Mesothelial cell of epicardium (in vitro differentiated cells): ENCODE measurements around the gene LHX1. TPM values are rescaled to one million over a fixed set of nuclear protein-coding genes. Genes with fewer than 3 reads are reported as not detected.

Experiments used
- DNase-seq, 2 experiments: peaks; one replicate each; pipeline ENCODE4 v3.0.0; 2021; ENCODE audit warnings: low spot score in 2 of 2; ENCODE audit not compliant: unreplicated experiment in 2 of 2
- H3K27ac Mint-ChIP-seq: 2 replicates; pipeline ENCODE4 v1.8.0; 2021; ENCODE audit warnings: mixed read lengths
- H3K27me3 Mint-ChIP-seq: 2 replicates; pipeline ENCODE4 v1.8.0; 2021; ENCODE audit warnings: low read depth, mixed read lengths
- H3K36me3 Mint-ChIP-seq: 2 replicates; pipeline ENCODE4 v1.8.0; 2021; ENCODE audit warnings: mixed read lengths
- H3K4me1 Mint-ChIP-seq: 2 replicates; pipeline ENCODE4 v1.8.0; 2021; ENCODE audit warnings: mixed read lengths
- H3K4me3 Mint-ChIP-seq: 2 replicates; pipeline ENCODE4 v1.8.0; 2021; ENCODE audit warnings: mild to moderate bottlenecking, moderate library complexity, mixed read lengths
- H3K9me3 Mint-ChIP-seq: 2 replicates; pipeline ENCODE4 v1.8.0; 2021; ENCODE audit warnings: mixed read lengths
- total RNA-seq: library from RNA; stranded (reverse); gene quantifications from 3 replicates; pipeline ENCODE4 v1.2.1, GENCODE V29; 2021
- TF ChIP-seq, protein P1 (sequence below): fragments of 200-600 bp; sonication (generic); IDR thresholded peaks from one replicate; pipeline ENCODE4 v1.5.0; 2021; ENCODE audit warnings: antibody characterized with exemption; ENCODE audit not compliant: unreplicated experiment

LHX1 gene
- total RNA-seq, 1 donor from 2014 or later: not detected

DNA sequence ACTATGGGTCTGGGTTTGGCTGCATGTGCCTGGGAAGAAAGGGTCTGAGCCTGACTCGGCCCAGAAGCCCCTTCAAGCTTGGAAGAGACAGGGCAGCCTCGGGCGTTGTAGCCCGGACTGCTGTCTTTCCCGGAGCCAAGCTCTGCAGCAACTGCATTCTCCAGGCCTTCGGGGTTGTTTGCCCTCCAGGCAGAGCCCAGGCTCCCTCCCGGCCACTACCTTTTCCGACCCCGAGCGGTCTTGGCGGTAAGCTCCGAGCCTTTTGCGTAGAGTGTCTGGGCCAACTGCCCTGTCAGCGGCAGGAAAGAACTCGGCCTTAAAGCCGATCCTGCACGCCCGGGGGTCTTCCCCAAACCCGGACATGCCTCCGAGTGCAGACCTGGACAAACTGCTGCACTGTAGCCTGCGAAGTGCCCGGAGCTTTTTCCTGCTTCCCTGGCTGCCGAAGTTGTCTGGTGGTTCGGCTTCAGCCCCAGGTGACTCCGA is 1.3 kb downstream of the LHX1 start:
- H3K9me3 Mint-ChIP-seq: no peaks in the 10 kb centered on the region
- TF ChIP-seq, protein P1, sequence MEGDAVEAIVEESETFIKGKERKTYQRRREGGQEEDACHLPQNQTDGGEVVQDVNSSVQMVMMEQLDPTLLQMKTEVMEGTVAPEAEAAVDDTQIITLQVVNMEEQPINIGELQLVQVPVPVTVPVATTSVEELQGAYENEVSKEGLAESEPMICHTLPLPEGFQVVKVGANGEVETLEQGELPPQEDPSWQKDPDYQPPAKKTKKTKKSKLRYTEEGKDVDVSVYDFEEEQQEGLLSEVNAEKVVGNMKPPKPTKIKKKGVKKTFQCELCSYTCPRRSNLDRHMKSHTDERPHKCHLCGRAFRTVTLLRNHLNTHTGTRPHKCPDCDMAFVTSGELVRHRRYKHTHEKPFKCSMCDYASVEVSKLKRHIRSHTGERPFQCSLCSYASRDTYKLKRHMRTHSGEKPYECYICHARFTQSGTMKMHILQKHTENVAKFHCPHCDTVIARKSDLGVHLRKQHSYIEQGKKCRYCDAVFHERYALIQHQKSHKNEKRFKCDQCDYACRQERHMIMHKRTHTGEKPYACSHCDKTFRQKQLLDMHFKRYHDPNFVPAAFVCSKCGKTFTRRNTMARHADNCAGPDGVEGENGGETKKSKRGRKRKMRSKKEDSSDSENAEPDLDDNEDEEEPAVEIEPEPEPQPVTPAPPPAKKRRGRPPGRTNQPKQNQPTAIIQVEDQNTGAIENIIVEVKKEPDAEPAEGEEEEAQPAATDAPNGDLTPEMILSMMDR: no peak
- DNase-seq: no peak
- H3K36me3 Mint-ChIP-seq: no peaks in the 10 kb centered on the region
- H3K27ac Mint-ChIP-seq: no peak overlapping the region
- peaks cover 100% of the 10 kb centered on the region for H3K27me3 Mint-ChIP-seq
- no peak overlapping the region for H3K4me3 Mint-ChIP-seq
- peaks cover 46% of the 10 kb centered on the region for H3K4me1 Mint-ChIP-seq

DNA sequence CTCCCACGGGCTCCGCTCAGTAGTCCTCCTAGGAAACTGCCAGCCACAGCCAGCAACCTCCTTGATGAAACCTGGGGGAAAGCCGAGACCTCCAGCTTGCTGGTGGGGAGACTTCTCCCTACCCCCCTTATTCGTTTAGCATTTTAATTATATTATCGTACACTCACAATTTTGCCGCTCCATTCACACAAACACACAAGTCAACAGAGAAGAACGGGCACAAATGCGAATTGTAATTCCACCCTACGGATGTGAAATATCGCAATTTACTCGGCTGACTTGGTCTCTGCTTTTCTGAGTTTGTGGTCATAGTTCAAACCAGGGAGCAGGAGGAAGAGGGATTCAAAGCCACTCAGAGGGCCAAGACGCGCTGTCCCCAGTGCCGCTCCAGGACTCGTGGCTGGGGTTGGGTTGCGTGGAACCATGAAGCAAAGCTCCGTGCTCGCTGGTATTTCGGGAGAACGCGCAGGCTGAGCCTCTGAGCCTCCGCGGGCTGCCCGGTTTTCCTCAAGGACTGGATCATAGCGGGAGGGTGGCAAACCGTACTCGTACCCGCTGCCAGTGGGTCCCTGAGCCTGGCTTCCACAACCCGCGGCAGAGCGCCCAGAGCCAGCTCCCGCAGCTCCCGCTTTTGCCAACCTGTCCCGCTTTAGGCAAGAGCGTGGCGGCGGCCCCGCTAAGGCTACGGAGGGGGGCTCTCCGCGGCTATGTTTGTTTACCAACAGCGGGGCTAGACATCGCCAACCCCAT is 2.0 kb downstream of the LHX1 start:
- Mint-ChIP-seq H3K36me3 (no peaks in the 10 kb centered on the region), H3K27ac (no peak overlapping the region), H3K9me3 (no peaks in the 10 kb centered on the region), H3K27me3 (peaks cover 100% of the 10 kb centered on the region), H3K4me3 (no peak overlapping the region), H3K4me1 (peaks cover 41% of the 10 kb centered on the region)
- TF ChIP-seq, protein P1: no peak
- no peak for DNase-seq

DNA sequence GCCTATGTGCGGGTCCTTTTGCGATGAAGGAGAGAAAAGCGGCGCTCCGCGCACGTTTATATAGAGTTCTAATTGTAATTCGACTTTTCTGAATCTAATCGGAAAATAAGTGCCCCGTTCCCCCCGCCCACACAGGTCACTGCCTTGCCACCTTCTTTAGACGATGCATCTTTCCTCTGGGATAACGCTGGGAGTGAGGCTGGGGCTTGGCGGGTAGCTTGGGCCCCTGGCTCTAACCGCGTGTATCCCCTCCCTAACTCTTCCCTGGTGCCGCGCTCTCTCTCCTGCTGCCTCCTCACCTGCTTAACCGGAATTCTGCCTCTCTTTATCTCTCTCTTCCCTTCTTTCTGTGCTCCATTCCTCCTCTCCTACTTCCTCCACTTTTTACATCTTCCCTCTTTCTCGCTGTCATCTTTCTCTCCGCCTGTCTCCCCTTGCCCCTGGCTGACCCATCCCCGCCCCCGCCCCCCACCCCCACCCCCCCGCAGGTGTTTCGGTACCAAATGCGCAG is 2.6 kb downstream of the LHX1 start:
- Mint-ChIP-seq H3K27ac (no peak overlapping the region), H3K9me3 (no peaks in the 10 kb centered on the region), H3K36me3 (no peaks in the 10 kb centered on the region), H3K4me3 (no peak overlapping the region), H3K4me1 (peaks cover 41% of the 10 kb centered on the region), H3K27me3 (peaks cover 99% of the 10 kb centered on the region)
- TF ChIP-seq, protein P1: no peak
- no peak for DNase-seq

DNA sequence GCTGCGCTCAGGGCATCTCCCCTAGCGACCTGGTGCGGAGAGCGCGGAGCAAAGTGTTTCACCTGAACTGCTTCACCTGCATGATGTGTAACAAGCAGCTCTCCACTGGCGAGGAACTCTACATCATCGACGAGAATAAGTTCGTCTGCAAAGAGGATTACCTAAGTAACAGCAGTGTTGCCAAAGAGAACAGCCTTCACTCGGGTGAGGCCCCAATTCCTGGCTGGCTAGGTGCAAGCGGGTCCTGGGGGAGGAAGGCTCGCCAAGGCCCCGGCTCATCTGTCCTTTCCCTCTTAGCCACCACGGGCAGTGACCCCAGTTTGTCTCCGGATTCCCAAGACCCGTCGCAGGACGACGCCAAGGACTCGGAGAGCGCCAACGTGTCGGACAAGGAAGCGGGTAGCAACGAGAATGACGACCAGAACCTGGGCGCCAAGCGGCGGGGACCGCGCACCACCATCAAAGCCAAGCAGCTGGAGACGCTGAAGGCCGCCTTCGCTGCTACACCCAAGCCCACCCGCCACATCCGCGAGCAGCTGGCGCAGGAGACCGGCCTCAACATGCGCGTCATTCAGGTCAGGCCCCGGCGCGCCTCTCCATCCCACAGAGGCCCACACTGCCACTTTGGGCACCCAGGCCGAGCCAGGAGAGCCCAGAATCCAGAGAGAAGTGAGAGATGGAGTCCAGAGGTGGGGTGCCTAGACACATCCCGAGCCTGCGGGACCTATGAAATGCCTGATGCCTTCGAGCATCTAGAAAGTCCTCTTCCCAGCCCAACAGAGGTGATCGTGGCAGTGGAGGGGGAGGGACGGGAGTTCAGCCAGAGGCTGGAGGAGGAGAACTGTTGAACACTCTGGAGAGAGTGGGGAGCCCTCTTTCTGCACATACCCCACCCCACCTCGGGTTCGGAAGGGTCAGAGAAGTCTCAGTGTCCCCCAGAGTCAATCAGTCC is 3.3 kb downstream of the LHX1 start:
- no peak for DNase-seq
- H3K4me1 Mint-ChIP-seq: peaks cover 34% of the 10 kb centered on the region
- TF ChIP-seq, protein P1: no peak
- no peaks in the 10 kb centered on the region for H3K36me3 Mint-ChIP-seq
- H3K4me3 Mint-ChIP-seq: no peak overlapping the region
- H3K27ac Mint-ChIP-seq: no peak overlapping the region
- no peaks in the 10 kb centered on the region for H3K9me3 Mint-ChIP-seq
- peaks cover 99% of the 10 kb centered on the region for H3K27me3 Mint-ChIP-seq

DNA sequence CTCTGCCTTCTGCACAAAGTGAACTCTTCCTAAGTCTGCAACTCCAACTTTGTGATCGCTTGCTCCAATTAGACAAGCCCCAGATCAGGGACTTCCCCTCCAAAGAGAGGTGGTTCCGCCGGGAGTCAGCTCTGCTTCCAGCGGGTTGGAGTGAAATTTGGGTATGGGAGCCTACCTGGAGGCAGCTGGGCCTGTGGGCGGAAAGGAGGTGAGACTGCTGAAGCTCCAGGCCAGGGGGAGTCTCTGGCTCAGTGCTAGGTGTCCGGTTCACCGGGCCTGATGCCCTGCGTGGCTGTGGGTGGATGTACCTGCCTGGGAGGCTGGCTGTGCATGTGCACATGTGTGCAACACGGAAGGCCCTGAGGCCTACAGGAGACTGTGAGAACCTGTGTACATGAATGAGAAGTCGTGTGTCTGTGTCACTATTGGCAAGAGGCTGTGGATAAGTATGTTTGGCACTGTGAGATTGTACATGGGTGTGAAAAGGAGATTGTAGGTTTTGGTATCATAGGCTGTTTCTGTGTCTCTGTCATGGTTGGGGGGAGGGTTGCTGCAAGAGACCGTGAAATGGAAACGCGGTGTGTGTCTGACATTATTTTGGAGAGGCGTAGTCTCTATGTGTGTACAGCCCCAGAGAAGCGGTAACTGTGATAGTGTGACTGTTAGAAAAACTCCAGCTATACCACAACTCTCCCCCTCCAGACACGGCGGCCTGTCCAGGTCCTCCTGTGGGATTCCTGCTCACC is 4.2 kb downstream of the LHX1 start:
- Mint-ChIP-seq H3K4me3 (no peak overlapping the region), H3K9me3 (no peaks in the 10 kb centered on the region), H3K36me3 (no peaks in the 10 kb centered on the region), H3K27me3 (peaks cover 99% of the 10 kb centered on the region), H3K4me1 (peaks cover 27% of the 10 kb centered on the region), H3K27ac (no peak overlapping the region)
- TF ChIP-seq, protein P1: no peak
- DNase-seq: no peak
